Effector CD8-positive, alpha-beta T cell (primary cell): ENCODE results near the gene CELF1.

Source experiments
- DNase-seq: peaks from one replicate; lab custom pipeline; 2025; lab: John Stamatoyannopoulos, UW

Gene CELF1

DNA sequence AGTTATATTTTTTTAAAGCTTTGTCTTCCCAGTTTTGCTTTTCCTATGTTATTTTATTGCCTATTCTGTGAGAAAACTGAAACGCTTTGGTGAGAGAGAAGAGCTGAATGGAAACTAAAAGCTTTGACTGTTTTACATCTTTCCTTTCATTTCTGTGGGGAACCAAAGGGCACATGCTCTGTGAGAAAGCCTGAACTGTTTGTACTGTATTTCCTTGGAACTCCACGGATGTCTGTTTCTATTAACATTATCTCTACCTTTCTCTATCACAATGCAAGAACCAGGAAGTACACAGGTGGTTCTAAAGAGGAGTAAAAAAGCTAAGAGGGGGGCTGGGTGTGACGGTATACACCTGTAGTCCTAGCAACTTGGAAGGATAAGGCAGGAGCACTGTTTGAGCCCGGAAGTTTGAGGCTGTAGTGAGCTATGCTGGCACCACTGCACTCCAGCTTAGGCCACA is 43.8 kb downstream of the CELF1 start:
- DNase-seq: no peak

DNA sequence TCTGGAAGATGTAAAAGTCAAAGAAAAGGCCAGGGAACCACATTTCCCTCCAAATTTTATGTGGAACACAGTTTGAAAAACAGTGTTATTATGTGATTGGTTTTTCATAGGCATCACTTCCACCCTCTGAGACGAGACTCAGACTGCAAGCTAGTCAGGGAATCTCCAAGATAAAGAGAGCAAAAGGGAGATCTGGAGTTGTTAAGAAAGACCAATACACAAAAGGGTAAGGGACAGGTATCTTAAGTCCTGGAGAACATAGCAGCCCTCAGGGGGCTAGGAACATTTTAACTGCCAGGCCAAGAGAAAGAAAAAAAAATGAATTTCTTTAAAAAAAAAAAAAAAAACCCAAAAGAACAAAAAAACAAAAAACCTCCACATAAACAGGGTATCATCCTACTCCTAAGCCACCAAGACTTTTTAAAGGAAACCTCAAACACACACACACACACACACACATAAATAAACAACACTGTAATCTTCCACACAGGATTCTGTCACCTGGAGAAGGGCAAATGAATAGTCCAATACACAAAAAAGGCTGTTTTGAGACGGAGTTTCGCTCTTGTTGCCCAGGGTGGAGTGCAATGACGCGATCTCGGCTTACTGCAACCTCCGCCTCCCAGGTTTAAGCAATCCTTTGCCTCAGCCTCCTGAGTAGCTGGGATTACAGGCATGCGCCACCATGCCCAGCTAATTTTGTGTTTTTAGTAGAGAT is 44.5 kb downstream of the CELF1 start:
- no peak for DNase-seq

DNA sequence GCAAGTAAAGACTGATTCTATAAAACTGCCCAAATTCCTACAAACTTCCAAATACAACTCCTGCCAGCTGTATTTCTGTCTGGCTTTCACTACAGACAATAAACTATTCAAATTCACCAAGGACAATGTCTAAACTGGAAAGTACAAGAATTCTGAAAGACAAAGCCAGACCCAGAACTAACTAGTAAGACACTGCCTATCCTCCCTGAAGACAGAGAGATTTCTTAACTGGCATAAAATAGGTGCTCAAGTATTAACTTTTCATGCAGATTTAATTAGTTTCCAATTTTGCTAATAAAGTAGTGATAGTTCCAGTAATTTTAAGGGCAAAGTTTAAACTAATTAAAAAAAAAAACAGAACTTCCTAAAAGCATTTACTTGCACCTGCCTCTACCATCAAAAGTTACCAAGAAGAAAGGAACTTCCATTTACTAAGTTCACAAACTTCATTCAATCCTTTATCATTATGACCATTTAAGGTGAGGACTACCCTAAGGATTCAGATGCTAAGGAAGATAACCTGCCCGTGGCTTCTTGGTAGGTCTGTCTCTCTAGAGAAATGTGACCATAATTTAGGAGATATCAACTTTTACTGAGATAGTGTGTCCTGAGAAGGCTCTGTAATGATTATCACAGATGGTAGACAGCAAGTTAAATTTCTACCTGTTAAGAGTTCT is 45.2 kb downstream of the CELF1 start:
- no peak for DNase-seq

DNA sequence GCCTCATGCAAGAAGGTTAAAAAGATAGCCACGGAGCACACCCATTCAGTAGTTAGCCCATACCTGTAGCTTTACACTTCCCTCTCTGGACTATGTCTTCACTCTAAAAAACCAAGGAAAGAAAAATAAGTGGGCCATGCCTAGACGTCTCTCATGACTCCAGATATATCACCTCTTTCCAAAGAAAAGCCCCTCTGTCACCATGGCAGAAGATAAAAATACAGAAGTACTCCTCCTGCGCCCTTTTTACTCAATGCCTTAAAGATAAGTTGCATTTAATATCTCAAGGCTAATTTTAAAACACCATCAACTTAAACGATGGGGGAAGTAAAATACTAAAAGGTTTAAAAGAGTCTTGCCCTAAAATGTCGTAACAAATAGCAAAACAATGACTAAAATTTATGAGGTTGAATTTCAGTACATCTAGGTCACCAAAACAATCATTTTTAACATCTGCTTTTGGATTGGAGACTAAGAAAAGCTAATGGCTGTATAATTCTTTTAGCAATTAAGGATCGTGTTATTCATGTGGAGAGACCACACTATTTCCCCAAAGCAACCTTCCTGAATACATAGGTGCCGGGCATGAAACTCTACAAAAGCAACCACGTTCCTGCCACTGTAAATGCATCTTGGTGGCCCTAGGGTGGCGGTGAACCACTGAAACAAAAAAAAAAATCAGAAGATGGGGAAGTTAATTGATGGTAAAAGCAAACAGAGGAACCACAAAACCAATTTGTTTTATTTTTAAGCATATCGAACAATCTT is 46.0 kb downstream of the CELF1 start:
- no peak for DNase-seq

DNA sequence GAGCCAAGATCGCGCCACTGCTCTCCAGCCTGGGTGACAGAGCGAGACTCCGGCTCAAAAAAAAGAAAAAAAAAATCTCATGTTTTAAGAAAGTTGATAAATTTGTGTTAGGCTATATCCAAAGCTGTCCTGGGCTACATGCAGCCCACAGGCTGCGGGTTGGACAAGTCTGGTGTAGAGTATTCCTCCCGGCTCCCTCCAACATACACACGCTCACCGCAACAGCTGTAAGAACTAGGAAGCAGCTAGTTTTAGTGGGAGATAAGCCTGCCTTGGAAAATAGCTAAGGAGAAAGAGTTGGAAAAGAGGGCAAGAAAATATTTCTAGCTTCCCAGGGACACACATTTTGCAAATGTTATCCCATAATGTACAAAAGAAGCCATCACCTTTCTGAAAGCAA is 46.6 kb downstream of the CELF1 start:
- no peak for DNase-seq

DNA sequence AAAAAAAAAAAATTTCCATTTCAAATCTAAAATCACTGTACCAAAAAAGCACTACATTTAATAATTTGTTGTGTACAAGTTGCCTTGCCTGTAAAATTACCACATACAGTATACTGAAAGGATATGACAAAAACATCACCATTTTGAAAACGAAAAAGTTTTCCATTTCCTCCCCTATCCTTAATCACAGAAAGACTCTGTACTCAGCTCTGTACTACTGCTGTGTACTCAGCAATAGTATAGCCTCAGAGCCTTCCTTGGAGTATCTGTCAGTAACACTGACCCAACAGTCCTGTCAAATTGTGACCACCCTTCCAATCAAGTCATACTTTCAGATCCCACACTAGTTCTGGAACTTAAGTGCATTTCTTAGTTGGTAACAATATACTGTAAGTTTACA is 48.0 kb downstream of the CELF1 start:
- DNase-seq: no peak

DNA sequence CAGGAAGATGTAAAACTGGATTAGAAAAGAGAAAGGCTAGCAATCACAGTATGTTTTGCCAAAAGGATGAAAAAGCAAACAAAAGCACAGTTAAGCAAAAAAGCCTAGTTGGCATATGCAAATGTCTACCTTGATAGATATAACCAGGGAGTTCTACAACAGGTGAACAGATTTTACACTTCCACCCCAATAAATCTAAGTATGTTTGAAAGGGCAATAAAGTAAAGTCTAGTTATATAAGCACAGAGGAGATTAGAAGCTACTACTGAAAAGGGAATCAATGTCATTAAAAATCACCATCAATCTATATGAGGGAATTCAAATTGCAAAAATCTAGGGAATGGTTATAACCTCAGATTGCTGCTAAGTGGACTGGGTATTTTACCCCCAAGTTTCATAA is 49.7 kb downstream of the CELF1 start:
- no peak for DNase-seq

DNA sequence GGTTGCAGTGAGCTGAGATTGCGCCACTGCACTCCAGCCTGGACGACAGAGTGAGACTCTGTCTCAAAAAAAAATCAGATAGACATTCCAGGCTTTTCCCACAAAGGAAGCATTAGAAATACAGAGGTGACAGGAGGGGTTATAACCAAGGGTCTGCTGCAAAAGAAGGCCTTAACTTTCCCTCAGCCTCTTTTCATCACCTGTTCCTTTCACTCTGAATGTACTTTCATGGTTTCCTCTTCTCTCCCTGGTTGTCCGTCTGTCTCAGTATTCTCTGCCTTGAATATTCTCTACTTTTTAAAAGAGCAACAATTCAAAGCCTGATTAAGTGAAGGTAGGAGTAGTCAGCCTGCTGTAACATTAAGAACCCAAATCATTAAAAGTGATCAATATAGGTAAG is 50.2 kb downstream of the CELF1 start:
- DNase-seq: no peak

DNA sequence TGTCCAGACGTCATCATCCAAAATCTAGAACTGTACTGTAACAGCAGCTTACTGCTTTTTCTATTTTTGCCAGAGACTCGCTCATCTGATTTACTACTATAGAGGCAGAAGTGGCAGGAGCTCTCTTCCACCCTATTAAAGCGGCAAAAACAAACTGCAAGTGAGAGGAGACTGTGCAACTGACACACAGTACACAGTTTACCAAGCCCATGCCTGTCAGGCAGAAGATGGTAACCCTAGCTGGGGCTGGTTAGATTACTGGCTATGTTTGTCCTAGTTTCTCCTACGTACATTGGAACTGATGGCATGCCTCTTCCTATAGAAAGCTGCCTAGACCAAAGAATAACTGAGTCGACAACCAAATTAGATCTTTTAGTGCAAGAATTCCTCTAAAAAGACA is 51.8 kb downstream of the CELF1 start:
- no peak for DNase-seq

DNA sequence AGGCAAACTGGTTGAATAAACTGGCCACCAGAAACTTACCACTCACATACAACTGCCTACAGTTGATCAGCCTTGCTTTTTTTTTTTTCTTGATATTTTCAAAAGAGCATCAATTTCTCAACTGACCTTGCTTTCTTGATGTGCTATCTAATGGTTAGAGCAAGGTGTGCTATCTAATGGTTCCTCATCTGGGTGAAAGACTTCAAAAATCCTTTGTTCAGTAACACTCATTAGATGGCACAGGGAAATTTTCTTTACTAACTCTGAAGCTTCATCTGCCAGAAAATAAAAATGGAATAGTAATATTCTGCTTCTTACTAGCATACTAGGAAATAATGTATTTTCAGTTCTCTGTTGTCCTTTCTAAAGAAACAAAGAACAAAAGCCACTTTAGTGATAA is 52.8 kb downstream of the CELF1 start:
- DNase-seq: no peak

DNA sequence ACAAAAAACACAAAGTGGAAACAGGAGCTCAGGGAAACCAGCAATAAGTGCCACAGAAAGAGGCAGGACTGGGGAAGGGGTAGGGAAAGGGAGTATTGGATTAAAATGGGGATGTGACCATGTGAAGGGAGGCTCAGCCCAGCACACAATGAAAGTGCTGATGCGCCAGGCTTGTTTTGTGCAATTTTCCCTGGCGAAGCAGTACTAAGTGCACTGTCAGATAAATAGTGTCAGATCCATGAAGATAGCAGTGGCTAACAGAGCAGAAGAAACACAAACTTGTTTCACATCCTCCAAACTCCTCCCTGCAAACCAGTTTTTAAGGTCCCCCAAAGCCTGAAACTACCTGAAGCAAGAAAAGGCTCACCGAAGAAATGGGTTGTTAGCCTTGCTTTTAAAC is 53.3 kb downstream of the CELF1 start:
- no peak for DNase-seq

DNA sequence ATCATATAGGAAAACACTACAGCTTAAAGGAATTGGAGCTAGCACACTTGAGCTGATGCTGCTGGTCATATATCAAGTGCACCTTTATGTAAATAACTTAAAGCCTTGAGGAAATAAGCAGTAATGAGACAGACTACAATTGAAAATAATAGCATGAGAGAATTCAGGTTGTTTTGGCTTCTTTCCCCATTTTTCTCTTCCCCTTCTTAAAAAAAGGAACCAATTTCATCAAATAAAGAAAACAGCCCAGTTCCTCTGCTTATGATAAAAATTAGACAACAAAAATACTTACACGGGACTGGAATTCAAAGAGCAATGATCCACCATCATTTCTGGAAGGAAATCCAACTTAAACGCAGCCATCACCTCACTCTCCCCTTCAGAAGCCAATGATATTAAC is 53.8 kb downstream of the CELF1 start:
- DNase-seq: no peak

DNA sequence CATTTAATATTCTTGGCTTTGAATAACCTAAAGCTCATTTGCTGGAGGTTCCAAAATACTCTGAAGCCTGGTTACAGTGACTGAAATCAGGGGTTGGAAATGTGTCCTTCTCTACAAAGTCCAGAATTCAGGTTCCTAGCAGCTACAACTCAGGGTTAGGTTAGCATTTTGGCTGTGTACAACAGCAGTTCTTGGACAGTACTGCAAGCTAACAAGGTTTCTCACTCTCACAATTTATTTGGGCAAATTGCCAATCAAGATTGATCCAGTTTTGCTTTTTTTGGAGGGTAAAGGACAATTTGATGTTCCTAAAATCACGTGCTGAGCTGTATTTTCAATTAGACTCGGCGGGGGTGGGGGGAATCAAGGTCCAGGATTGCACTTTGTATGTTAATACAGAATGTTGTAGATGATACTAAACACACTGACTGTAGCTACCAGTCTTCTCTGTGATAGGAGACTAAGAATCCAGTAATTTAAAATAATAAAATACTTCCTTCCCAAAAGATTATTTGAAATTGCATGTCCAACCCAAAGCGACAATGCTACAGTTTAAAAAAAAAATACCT is 54.3 kb downstream of the CELF1 start:
- no peak for DNase-seq

DNA sequence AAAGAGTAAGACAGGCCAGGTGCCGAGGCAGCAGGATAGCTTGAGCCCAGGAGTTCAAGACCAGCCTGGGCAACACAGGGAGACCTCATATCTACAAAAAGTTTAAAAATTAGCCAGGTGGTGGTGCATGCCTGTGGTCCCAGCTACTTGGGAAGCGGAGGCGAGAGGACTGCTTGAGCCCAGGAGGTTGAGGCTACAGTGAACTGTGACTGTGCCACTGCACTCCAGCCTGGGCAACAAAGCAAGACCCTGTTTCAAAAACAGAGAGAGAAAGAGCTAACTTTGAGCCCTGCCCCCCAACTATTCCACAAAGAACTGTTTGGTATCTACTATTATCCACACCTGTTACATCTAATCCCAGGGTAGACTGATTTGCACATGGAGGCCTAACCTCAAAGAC is 54.8 kb downstream of the CELF1 start:
- no peak for DNase-seq

DNA sequence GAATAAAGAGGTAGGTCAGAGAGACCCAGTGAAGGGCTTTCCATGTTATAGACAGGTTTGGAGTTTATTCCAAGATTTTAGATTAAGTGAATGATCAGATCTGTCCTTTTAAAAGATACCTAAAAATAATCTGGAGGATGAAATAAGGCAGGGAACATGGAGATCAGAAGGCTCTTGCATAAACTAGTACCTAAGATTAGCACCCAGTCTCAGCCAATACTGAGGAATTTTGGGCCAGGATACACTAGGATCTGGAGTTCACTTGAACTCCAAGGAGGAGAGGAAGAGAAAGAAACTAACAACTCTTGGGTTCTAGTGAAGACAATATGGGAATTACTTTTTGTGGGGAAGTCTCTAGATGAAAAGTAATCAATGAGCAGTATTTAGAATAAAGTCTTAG is 56.1 kb downstream of the CELF1 start:
- DNase-seq: no peak

DNA sequence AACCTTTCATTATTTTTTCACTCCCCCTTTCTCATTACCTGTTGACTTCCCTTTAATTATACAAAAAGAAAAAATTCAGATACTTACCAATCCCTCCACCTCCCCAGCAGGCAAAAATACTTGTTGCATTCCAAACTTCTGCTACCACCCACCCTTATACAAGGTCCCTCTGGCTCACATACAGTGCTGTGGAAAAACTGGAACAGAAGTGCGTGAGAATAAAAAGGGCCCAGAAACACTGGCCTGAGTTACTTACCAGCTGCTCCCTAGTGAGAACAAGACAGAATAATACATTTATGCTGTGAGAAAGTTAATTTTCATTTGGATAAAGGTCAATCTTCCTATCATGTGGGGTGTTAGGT is 57.1 kb downstream of the CELF1 start:
- no peak for DNase-seq

DNA sequence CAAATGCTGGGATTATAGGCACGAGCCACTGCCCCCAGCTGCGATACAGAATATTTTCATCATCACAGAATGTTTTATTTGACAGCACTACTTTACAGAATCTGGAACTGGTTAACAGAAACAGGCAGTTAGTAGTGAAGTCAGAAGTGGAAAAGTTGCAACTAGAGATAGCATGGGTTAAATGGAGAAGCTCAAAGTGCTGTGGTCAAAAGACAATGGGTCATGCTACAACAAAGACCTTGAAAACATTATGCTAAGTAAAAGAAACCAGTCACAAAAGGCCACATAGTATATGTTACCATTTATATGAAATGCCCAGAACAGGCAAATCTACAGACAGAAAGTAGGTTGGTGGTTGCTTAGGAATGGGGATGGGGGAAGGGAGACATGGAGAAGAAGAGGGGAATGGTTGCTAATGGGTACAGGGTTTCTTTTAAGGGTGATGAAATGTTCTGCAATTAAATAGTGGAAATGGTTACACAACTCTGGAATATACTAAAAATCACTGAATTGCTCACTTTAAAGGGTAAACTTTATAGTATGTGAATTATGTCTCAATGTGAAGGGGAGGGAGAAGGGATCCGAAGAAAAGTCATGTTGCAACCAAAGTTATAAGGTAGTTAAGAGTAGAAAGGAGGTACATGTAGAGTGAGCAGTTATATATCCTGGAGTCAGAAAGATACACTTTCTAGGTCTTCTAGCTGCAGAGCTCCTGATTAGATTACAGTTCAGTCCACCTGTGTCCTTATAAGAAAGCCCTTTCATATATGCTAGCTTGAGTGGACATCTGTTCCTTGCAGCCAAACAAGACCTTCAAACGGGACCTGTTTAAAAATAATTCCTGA is 57.7 kb downstream of the CELF1 start:
- no peak for DNase-seq

DNA sequence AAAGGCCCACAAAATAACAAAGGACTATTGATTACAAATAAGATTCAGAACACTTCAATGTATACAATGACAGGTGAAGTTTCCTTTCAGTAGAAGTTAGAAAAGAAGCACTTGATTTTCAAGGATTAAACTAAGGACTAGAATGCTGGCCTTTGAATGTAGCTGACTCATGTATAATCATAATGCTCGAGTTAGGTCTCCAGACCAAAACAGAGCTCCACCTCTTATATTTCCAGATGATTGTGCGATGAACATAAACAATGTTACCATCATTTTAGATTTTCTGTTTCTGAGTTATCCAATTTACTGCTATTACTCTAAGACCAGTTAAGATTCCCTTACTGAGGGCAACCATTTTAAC is 63.6 kb downstream of the CELF1 start:
- DNase-seq: no peak

DNA sequence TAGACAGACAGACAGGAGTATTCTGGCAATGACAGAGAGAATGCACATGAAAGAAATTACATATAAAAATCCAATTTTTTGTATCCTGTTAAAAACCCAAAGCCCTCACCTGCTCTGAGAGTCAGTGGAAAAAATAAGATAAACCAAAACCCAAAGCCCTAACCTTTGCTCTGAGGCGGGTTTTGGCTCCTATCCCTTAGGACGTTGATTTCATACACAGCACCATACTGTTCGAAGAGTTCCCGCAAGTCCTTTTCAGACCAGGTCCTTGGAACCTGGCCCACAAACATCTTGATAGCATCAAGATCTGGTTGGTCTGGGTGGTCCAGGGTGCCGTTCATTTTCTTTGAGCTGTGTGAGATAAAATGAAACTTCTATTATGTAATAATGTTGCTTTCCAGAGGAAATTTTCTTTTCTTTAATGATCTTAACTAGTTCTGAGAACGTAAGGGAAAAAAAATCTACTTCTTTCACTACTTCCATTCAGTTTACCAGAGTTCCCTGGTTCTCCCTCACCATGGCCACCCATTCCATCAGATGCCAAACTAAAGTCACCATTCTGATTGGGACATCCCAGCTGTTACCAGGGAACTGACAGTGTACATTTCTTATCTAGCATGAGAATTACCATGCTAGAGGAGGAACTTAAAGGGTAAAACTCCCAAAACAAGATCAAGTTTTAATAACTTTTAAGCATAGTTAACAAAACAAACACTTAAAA is 64.1 kb downstream of the CELF1 start:
- DNase-seq: no peak

DNA sequence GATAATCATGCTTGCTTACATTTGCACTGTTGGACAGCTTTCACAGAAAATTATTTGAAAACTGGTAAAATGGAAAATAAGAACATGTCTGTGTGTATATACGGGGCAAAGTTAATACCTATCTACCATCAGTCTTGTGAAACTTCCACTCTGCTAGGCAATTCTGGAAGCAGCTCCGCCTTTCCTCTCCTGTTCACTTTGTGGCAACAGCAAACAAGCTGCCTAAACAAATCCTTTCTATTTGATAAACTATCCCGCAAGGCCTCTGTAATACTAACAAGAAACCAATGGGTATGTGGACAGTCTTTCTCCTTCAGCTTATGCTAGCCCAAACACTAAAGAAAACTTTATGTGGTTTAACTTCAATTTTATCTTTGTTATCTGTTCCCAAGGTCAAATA is 64.8 kb downstream of the CELF1 start:
- DNase-seq: no peak

DNA sequence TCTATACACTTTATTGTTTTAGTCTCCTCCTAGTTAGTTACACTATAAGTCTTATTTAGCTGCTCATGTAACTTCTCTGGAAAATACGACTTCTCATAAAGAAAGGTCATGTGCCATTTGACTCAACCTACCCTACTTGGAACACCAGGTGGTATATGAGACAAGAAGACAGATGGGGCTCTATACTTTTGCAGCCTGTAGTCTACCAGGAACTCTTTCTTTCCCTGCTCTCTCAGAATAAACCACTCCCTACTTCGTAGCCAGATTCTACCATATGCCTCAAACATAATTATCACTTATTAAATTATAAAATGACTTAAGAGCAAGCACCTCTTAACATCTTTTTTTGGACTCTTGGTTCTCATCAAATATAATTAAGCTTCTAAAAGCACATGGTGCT is 65.5 kb downstream of the CELF1 start:
- no peak for DNase-seq
